ENCODE results near the gene RPAP3. TPM values are rescaled to one million over a fixed set of nuclear protein-coding genes. Genes with fewer than 3 reads are reported as not detected.
"Not testable (repeated sequence)": the region's sequence is repeated elsewhere in the genome, so short reads cannot be mapped to it uniquely, and the experiment has no call there.

Gene RPAP3
- total and polyA plus RNA-seq, 4 donors = 5.5 to 8.1 (median 8.0) TPM

- no peak for TF ChIP-seq ZBTB33 (IDR thresholded peaks at IDR 0.05)
- no peak for TF ChIP-seq JUND (IDR thresholded peaks at IDR 0.05)
- TF ChIP-seq RAD21 (IDR thresholded peaks at IDR 0.05) = no peak
- TF ChIP-seq MAX (IDR thresholded peaks at IDR 0.05) = no peak
- 94% methylated on average over 2 of the region's 2 CpGs for WGBS
- H3K4me1 ChIP-seq (ENCODE audit: control insufficient read depth in 4 of 4, insufficient read depth in 4 of 4, low read length in 3 of 4) = no peaks in the 10 kb centered on the region
- peaks cover 3 to 12% (median 9%) of the 10 kb centered on the region in 4 donors for H3K36me3 ChIP-seq (ENCODE audit: control insufficient read depth in 4 of 4, insufficient read depth in 3 of 4, low read depth in 1 of 4, low read length in 3 of 4)
- H3K27me3 ChIP-seq (ENCODE audit: control insufficient read depth in 4 of 4, insufficient read depth in 4 of 4, low read length in 3 of 4) = no peaks in the 10 kb centered on the region
- no peak overlapping the region for H3K9ac ChIP-seq (ENCODE audit: low read depth in 1 of 2, low read length in 2 of 2)
- H3K9me3 ChIP-seq (ENCODE audit: control insufficient read depth in 4 of 4, low read length in 3 of 4) = no peaks in the 10 kb centered on the region
- no peak overlapping the region for H3K4me3 ChIP-seq (ENCODE audit: low read depth in 1 of 3, low read length in 3 of 3)
- DNase-seq (ENCODE audit: low spot score) = no peak
- no peak overlapping the region for H3K27ac ChIP-seq (ENCODE audit: low read depth in 1 of 2, low read length in 2 of 2)
These were observed 33.8 kb downstream of the RPAP3 start for GRCh38 chr12:47672068-47672467.

- 94% methylated on average over 6 of the region's 6 CpGs for WGBS
- DNase-seq (ENCODE audit: low spot score); H3K27ac ChIP-seq (ENCODE audit: low read depth in 1 of 2, low read length in 2 of 2); H3K27me3 ChIP-seq (ENCODE audit: control insufficient read depth in 4 of 4, insufficient read depth in 4 of 4, low read length in 3 of 4); H3K4me1 ChIP-seq (ENCODE audit: control insufficient read depth in 4 of 4, insufficient read depth in 4 of 4, low read length in 3 of 4); H3K9me3 ChIP-seq (ENCODE audit: control insufficient read depth in 4 of 4, low read length in 3 of 4); H3K9ac ChIP-seq (ENCODE audit: low read depth in 1 of 2, low read length in 2 of 2); H3K4me3 ChIP-seq (ENCODE audit: low read depth in 1 of 3, low read length in 3 of 3): not testable (repeated sequence)
- peaks cover 3 to 21% (median 17%) of the 10 kb centered on the region in 4 donors for H3K36me3 ChIP-seq (ENCODE audit: control insufficient read depth in 4 of 4, insufficient read depth in 3 of 4, low read depth in 1 of 4, low read length in 3 of 4)
These were observed 37.9 kb downstream of the RPAP3 start for GRCh38 chr12:47667935-47668334.

GRCh38 chr12:47652521-47653234 lies 53.2 kb downstream of the RPAP3 start:
- Histone ChIP-seq H3K27ac (ENCODE audit: low read depth in 1 of 2, low read length in 2 of 2) (peak overlapping the region; percentile 39 to 64), H3K9me3 (ENCODE audit: control insufficient read depth in 4 of 4, low read length in 3 of 4) (no peaks in the 10 kb centered on the region), H3K9ac (ENCODE audit: low read depth in 1 of 2, low read length in 2 of 2) (no peak overlapping the region), H3K36me3 (ENCODE audit: control insufficient read depth in 4 of 4, insufficient read depth in 3 of 4, low read depth in 1 of 4, low read length in 3 of 4) (no peaks in the 10 kb centered on the region), H3K27me3 (ENCODE audit: control insufficient read depth in 4 of 4, insufficient read depth in 4 of 4, low read length in 3 of 4) (no peaks in the 10 kb centered on the region), H3K4me1 (ENCODE audit: control insufficient read depth in 4 of 4, insufficient read depth in 4 of 4, low read length in 3 of 4) (peaks cover 0 to 16% (median 9%) of the 10 kb centered on the region in 4 donors), H3K4me3 (ENCODE audit: low read depth in 1 of 3, low read length in 3 of 3) (no peak overlapping the region)
- no peak for DNase-seq (ENCODE audit: low spot score)
- TF ChIP-seq SP1 (IDR thresholded peaks at IDR 0.05) (peak; percentile 59), REST (IDR thresholded peaks at IDR 0.05) (no peak), CTCF (IDR thresholded peaks at IDR 0.05; ENCODE audit: low read depth, low read length, missing input control) (no peak), JUND (IDR thresholded peaks at IDR 0.05) (peak in 1 of 2 donors; percentile 30), TAF1 (conservative IDR thresholded peaks at IDR 0.05) (no peak), MAX (IDR thresholded peaks at IDR 0.05) (peak; percentile 36), HNF4A (conservative IDR thresholded peaks at IDR 0.05) (peak; percentile 55 to 60), RXRA (IDR thresholded peaks at IDR 0.05) (peak; percentile 33 to 66), RAD21 (IDR thresholded peaks at IDR 0.05) (peak in 1 of 2 donors; percentile 7), FOXA2 (IDR thresholded peaks at IDR 0.05) (peak; percentile 78), FOXA1 (IDR thresholded peaks at IDR 0.05) (peak; percentile 68)
- WGBS = 39% methylated on average over 4 of the region's 4 CpGs
